Measurements from ENCODE around the gene FXYD2. TPM values are rescaled to one million over a fixed set of nuclear protein-coding genes. Genes with fewer than 3 reads are reported as not detected.

FXYD2 gene
- total RNA-seq, 1 donor from 2014 or later: 44.6 TPM

DNA sequence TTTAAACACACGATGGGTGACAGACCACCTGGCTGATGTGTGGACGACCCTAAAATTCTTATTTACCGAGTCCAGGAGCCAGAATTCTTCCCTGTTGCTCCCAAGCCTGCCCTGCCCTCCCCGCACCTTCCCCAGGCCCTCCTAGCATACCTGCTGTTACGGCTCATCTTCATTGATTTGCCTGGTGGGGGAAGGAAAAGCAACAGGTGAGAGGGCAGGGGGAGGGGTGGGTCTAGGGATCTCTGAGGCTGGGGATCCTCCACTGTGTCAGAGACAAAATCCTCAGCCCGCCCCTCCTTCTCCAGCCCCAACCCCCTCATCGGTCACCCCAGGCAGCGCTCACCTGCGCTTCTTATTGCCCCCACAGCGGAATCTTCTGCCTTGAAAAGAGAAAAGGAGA, 4.0 kb downstream of the FXYD2 start:
- H3K27me3 Mint-ChIP-seq: peaks cover 13% of the 10 kb centered on the region
- H3K27ac Mint-ChIP-seq: no peak overlapping the region
- H3K4me1 Mint-ChIP-seq: peaks cover 65% of the 10 kb centered on the region
- H3K9me3 Mint-ChIP-seq: no peaks in the 10 kb centered on the region
- TF ChIP-seq, protein P1, sequence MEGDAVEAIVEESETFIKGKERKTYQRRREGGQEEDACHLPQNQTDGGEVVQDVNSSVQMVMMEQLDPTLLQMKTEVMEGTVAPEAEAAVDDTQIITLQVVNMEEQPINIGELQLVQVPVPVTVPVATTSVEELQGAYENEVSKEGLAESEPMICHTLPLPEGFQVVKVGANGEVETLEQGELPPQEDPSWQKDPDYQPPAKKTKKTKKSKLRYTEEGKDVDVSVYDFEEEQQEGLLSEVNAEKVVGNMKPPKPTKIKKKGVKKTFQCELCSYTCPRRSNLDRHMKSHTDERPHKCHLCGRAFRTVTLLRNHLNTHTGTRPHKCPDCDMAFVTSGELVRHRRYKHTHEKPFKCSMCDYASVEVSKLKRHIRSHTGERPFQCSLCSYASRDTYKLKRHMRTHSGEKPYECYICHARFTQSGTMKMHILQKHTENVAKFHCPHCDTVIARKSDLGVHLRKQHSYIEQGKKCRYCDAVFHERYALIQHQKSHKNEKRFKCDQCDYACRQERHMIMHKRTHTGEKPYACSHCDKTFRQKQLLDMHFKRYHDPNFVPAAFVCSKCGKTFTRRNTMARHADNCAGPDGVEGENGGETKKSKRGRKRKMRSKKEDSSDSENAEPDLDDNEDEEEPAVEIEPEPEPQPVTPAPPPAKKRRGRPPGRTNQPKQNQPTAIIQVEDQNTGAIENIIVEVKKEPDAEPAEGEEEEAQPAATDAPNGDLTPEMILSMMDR (IDR thresholded peaks at IDR 0.05): no peak
- CTCF ChIA-PET: interaction anchor here (0.6 to 11.0 kb wide), 5 partner anchors 15 to 234 kb away, joined by 3 to 265 read pairs (median 15); no protein-coding TSS in a partner anchor
- POLR2A ChIA-PET: interaction anchor here (1.1 to 1.6 kb wide), 2 partner anchors 13 to 232 kb away, joined by 3 read pairs; no protein-coding TSS in a partner anchor
- no peak for ATAC-seq (ENCODE audit: low read depth)
- no peak for DNase-seq
- intact Hi-C loops (cut with micrococcal nuclease): loop anchor here (5.0 kb wide), 1 partner anchor 352 kb away; no protein-coding TSS in a partner anchor
- H3K36me3 Mint-ChIP-seq (ENCODE audit: low read depth): no peaks in the 10 kb centered on the region
- H3K4me3 Mint-ChIP-seq: no peak overlapping the region

DNA sequence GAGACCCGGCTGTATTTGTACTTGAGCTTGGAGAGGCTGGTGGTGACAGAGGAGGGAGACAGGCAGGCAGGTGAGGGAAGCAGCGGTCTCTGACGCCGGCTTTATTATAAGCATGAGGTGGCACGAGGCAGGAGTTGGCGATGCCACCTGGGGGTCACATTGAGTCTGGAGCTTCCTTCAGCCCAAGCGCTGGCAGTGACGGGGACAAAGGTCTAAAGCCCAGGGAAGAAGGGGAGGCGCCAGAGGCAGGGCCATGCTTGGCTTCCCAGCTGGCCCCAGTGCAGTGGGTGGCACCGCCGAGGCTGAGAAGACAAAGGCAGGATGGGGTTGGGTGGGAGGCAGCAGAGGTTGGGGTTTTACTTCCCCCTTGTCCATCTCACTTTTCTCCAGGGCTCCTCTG, 4.5 kb downstream of the FXYD2 start:
- POLR2A ChIA-PET: interaction anchor here (0.6 to 6.6 kb wide), 4 partner anchors 8 to 1345 kb away, joined by 3 to 101 read pairs (median 3); no protein-coding TSS in a partner anchor
- intact Hi-C loops (cut with micrococcal nuclease): loop anchor here (5.0 kb wide), 1 partner anchor 352 kb away; no protein-coding TSS in a partner anchor
- Mint-ChIP-seq H3K27ac (no peak overlapping the region), H3K4me3 (no peak overlapping the region), H3K9me3 (no peaks in the 10 kb centered on the region), H3K36me3 (ENCODE audit: low read depth) (no peaks in the 10 kb centered on the region), H3K27me3 (peaks cover 9% of the 10 kb centered on the region), H3K4me1 (peaks cover 70% of the 10 kb centered on the region)
- CTCF ChIA-PET: interaction anchor here (2.3 to 11.0 kb wide), 3 partner anchors 15 to 233 kb away, joined by 15 to 265 read pairs (median 110); no protein-coding TSS in a partner anchor
- DNase-seq (no peak), ATAC-seq (ENCODE audit: low read depth) (no peak)
- TF ChIP-seq, protein P1 (IDR thresholded peaks at IDR 0.05): no peak

DNA sequence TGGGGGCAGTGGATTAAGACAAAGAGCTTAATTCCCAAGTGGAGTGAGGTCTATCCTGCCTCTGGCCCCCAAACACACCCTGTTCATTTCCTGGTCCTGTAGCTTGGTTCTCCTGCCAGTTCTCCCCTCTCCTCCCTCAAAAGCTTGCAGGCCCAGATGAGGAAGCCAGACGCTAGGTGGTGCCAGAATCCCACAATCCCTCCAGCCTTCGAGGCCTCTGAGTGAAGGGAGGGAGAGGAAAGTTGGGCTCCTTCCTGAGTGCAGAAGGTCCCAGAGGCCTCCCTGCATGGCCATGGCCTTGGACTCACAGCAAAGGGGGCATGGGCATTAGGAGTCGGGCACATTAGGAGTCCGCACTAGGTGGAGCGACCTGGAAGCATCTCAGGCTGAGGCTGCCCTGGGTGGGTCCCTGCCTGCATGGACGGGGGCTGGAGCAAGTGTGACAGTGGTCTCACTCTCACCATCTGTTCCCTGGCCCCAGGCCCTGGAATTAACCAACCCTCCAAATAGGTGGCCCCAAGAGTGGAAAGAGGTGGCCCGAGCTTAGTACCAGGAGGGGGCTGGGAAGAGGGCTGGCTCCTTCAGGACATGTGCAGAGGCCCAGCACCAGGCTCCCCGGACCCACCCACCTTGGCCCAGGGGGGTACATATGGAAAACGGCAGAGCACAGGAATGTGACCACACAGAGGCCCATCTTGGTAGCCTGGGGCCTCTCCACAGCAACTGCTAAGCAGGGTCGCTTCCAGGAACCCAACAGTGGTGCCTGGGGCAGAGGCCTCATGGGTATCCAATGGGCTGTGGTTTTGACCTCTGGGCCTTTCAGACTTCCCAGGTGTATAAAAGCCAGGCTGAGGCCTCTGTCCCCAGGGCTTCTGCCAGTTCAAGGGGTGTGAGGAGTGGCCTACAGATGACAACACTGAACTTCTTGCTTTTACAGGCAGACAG, 5.2 kb downstream of the FXYD2 start:
- Mint-ChIP-seq H3K27me3 (peaks cover 7% of the 10 kb centered on the region), H3K4me3 (no peak overlapping the region), H3K27ac (peak overlapping the region; percentile 97), H3K9me3 (no peaks in the 10 kb centered on the region), H3K4me1 (peaks cover 74% of the 10 kb centered on the region), H3K36me3 (ENCODE audit: low read depth) (no peaks in the 10 kb centered on the region)
- TF ChIP-seq, protein P1 (IDR thresholded peaks at IDR 0.05): no peak
- intact Hi-C loops (cut with micrococcal nuclease): loop anchor here (5.0 kb wide), 2 partner anchors 353 to 492 kb away; partner anchors contain the start of gene CEP164
- CTCF ChIA-PET: interaction anchor here (0.8 to 11.0 kb wide), 9 partner anchors 10 to 393 kb away, joined by 3 to 265 read pairs (median 15); no protein-coding TSS in a partner anchor
- DNase-seq (no peak), ATAC-seq (ENCODE audit: low read depth) (no peak)
- POLR2A ChIA-PET: interaction anchor here (0.6 to 6.6 kb wide), 4 partner anchors 9 to 1346 kb away, joined by 3 to 101 read pairs (median 33); no protein-coding TSS in a partner anchor

DNA sequence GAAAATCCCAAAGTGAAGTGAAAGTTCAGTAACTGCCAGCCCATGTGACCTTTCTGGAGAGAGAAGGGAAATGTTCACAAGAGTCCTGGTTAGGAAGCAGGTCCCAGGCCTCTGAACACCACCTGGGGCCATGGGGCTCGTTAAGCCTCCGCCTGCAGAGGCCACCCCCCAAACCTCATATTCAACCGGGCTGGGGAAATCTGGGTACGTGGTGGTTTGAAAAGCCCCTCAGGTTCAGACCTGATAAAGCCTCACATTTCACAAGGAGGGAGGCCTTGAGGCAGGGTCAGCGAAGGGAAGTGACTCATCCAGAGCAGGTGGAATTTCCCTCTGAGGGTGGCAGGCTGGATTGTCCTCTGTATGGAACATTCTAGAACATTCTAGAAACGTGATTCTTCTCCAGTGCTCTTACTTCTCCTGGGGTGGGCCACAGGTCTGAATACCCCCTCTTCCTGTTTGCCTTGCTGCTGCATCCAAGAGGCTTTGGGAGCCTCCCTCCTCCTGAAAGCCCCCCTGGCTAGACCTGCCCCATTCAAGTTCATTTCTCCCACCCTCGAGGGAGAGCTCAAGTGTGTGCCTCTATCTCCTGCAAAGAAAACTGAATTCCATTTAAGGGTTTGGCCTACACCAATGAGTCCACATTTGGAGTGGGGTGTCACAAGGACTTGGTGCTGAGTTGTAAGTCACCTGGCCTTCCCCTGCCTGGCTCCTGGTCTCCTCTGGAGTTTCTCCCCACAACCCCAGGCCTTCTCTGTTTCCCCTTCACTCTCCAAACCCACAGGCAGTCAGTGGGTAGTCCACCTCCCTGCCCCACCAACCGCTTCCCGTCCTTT, 6.3 kb downstream of the FXYD2 start:
- intact Hi-C loops (cut with micrococcal nuclease): loop anchor here (5.0 kb wide), 1 partner anchor 491 kb away; the partner anchor contains the start of gene CEP164
- ChIA-PET POLR2A (interaction anchor here (0.7 to 6.6 kb wide), 15 partner anchors 10 to 587 kb away, joined by 3 to 132 read pairs (median 27); partner anchors contain the start of genes CEP164, IL10RA, PCSK7 and RNF214), CTCF (interaction anchor here (0.8 to 11.0 kb wide), 20 partner anchors 10 to 587 kb away, joined by 3 to 265 read pairs (median 4); no protein-coding TSS in a partner anchor)
- no peaks in the 10 kb centered on the region for H3K9me3 Mint-ChIP-seq
- TF ChIP-seq, protein P1 (IDR thresholded peaks at IDR 0.05): no peak
- H3K4me1 Mint-ChIP-seq: peaks cover 74% of the 10 kb centered on the region
- peak; percentile 10 for ATAC-seq (ENCODE audit: low read depth)
- H3K4me3 Mint-ChIP-seq: peak overlapping the region; percentile 88
- DNase-seq: no peak
- H3K27me3 Mint-ChIP-seq: peaks cover 3% of the 10 kb centered on the region
- H3K36me3 Mint-ChIP-seq (ENCODE audit: low read depth): no peaks in the 10 kb centered on the region
- H3K27ac Mint-ChIP-seq: peak overlapping the region; percentile 97
